ENCODE results near the gene ANO9.

The ANO9 gene

GRCh38 chr11:441418-442274 is at the start of gene ANO9:
TSS of gene ANO9 (minus strand) at chr11:442011. CDS start at chr11:441926, 85 bp downstream.
- DNase-seq (ENCODE audit: low read depth in 2 of 2) = peak; percentile 41 to 59

GRCh38 chr11:491358-491757 is 49.5 kb upstream of the ANO9 start:
- DNase-seq (ENCODE audit: low read depth in 2 of 2) = no peak

GRCh38 chr11:490930-491260 is 49.1 kb upstream of the ANO9 start:
- DNase-seq (ENCODE audit: low read depth in 2 of 2) = no peak

GRCh38 chr11:490186-490929 is 48.5 kb upstream of the ANO9 start:
- DNase-seq (ENCODE audit: low read depth in 2 of 2) = no peak

- DNase-seq (ENCODE audit: low read depth in 2 of 2) = no peak
Observed at GRCh38 chr11:489610-490185, 47.9 kb upstream of the ANO9 start.

GRCh38 chr11:488992-489391 is 47.2 kb upstream of the ANO9 start:
- DNase-seq (ENCODE audit: low read depth in 2 of 2) = no peak

- DNase-seq (ENCODE audit: low read depth in 2 of 2) = no peak
Observed at GRCh38 chr11:488579-488978, 46.8 kb upstream of the ANO9 start.

GRCh38 chr11:488062-488461 is 46.3 kb upstream of the ANO9 start:
- DNase-seq (ENCODE audit: low read depth in 2 of 2) = no peak

- no peak for DNase-seq (ENCODE audit: low read depth in 2 of 2)
Observed at GRCh38 chr11:487571-488021, 45.8 kb upstream of the ANO9 start.

GRCh38 chr11:486189-486588 is 44.4 kb upstream of the ANO9 start:
- DNase-seq (ENCODE audit: low read depth in 2 of 2) = no peak

GRCh38 chr11:484616-485015 is 42.8 kb upstream of the ANO9 start:
- no peak for DNase-seq (ENCODE audit: low read depth in 2 of 2)

GRCh38 chr11:479311-479710 is 37.5 kb upstream of the ANO9 start:
- no peak for DNase-seq (ENCODE audit: low read depth in 2 of 2)

GRCh38 chr11:477052-477715 is 35.4 kb upstream of the ANO9 start:
- DNase-seq (ENCODE audit: low read depth in 2 of 2) = no peak

GRCh38 chr11:476416-476815 is 34.6 kb upstream of the ANO9 start:
- no peak for DNase-seq (ENCODE audit: low read depth in 2 of 2)

- no peak for DNase-seq (ENCODE audit: low read depth in 2 of 2)
Observed at GRCh38 chr11:475941-476340, 34.1 kb upstream of the ANO9 start.

- no peak for DNase-seq (ENCODE audit: low read depth in 2 of 2)
Observed at GRCh38 chr11:474914-475506, 33.2 kb upstream of the ANO9 start.

GRCh38 chr11:473962-474785 is 32.4 kb upstream of the ANO9 start:
- no peak for DNase-seq (ENCODE audit: low read depth in 2 of 2)

GRCh38 chr11:473415-473814 is 31.6 kb upstream of the ANO9 start:
- DNase-seq (ENCODE audit: low read depth in 2 of 2) = no peak

- no peak for DNase-seq (ENCODE audit: low read depth in 2 of 2)
Observed at GRCh38 chr11:472816-473215, 31.0 kb upstream of the ANO9 start.

- DNase-seq (ENCODE audit: low read depth in 2 of 2) = no peak
Observed at GRCh38 chr11:472272-472671, 30.5 kb upstream of the ANO9 start.

Data from stimulated activated CD8-positive, alpha-beta memory T cell treated with anti-CD3 and anti-CD28 coated beads, Interleukin-2, amount 100 ng/mL, for 48 hours (primary cell).